Activated CD4-positive, alpha-beta T cell treated with anti-CD3 and anti-CD28 coated beads, Interleukin-2, amount 50 U/mL, for 24 hours (primary cell): ENCODE results near the gene BTN3A1.
A peak's percentile ranks its signal among the peaks of the same experiment; 100 is the strongest.
"Not testable (repeated sequence)": the region's sequence is repeated elsewhere in the genome, so short reads cannot be mapped to it uniquely, and the experiment has no call there.

Experiments used
- DNase-seq, 2 donors: peaks; one replicate each; pipeline ENCODE4 v3.0.0-alpha.2; 2020; ENCODE audit warnings: low read depth in 1 of 2, low spot score in 1 of 2

The BTN3A1 gene

GRCh38 chr6:26401987-26402658, at the start of gene BTN3A1:
Gene BTN3A1 (plus strand): TSS chr6:26402275. CDS start chr6:26405564, 3,289 bp downstream.
- peak; percentile 32 to 55 for DNase-seq

- no peak for DNase-seq
These were observed 49.8 kb upstream of the BTN3A1 start for GRCh38 chr6:26352315-26352714.

GRCh38 chr6:26354162-26354561, 47.9 kb upstream of the BTN3A1 start:
- no peak for DNase-seq

GRCh38 chr6:26355366-26355765, 46.7 kb upstream of the BTN3A1 start:
- DNase-seq: no peak

- DNase-seq: not testable (repeated sequence)
These were observed 44.5 kb upstream of the BTN3A1 start for GRCh38 chr6:26357543-26357942.

GRCh38 chr6:26358511-26358981, 43.5 kb upstream of the BTN3A1 start:
- no peak for DNase-seq

GRCh38 chr6:26359765-26360164, 42.3 kb upstream of the BTN3A1 start:
- DNase-seq: no peak

- no peak for DNase-seq
These were observed 41.3 kb upstream of the BTN3A1 start for GRCh38 chr6:26360451-26361416.

GRCh38 chr6:26361544-26361943, 40.5 kb upstream of the BTN3A1 start:
- DNase-seq: no peak

- no peak for DNase-seq
These were observed 39.8 kb upstream of the BTN3A1 start for GRCh38 chr6:26362093-26362835.

- no peak for DNase-seq
These were observed 39.2 kb upstream of the BTN3A1 start for GRCh38 chr6:26362836-26363220.

- no peak for DNase-seq
These were observed 38.0 kb upstream of the BTN3A1 start for GRCh38 chr6:26363882-26364701.

- DNase-seq: no peak
These were observed 36.5 kb upstream of the BTN3A1 start for GRCh38 chr6:26365633-26365995.

GRCh38 chr6:26366504-26366903, 35.6 kb upstream of the BTN3A1 start:
- DNase-seq: no peak

- DNase-seq: no peak
These were observed 35.0 kb upstream of the BTN3A1 start for GRCh38 chr6:26367114-26367513.

- not testable (repeated sequence) for DNase-seq
These were observed 30.3 kb upstream of the BTN3A1 start for GRCh38 chr6:26371813-26372212.

- DNase-seq: no peak
These were observed 29.5 kb upstream of the BTN3A1 start for GRCh38 chr6:26372308-26373144.

- no peak for DNase-seq
These were observed 26.8 kb upstream of the BTN3A1 start for GRCh38 chr6:26375270-26375669.

- DNase-seq: no peak
These were observed 24.4 kb upstream of the BTN3A1 start for GRCh38 chr6:26377719-26378118.

GRCh38 chr6:26378143-26378542, 23.9 kb upstream of the BTN3A1 start:
- not testable (repeated sequence) for DNase-seq
